Gastrocnemius medialis (tissue), 4 donors: ENCODE results near the gene TDRKH. TPM values are rescaled to one million over a fixed set of nuclear protein-coding genes. Genes with fewer than 3 reads are reported as not detected.

Experiments used
- ATAC-seq, 2 donors: fragments of 150-250 bp; one replicate each; pipeline ENCODE4 v1.9.1; 2016
- DNase-seq, 2 donors: peaks; one replicate each; pipeline ENCODE4 v3.0.0-alpha.2; 2019
- H3K27ac ChIP-seq, 4 donors: fragments of 200-600 bp; sonication (generic); 1 replicate in 1 of 4; 2 replicates in 3 of 4; pipeline ENCODE4 v1.5.1; 2016 to 2018; ENCODE audit warnings: mild to moderate bottlenecking in 2 of 4, moderate library complexity in 1 of 4
- H3K27me3 ChIP-seq, 3 donors: fragments of 200-600 bp; sonication (generic) in 2 of 3; 1 replicate in 1 of 3; 2 replicates in 2 of 3; pipeline versions ENCODE4 v1.5.1 to v1.6.0; 2016 to 2019; ENCODE audit warnings: mild to moderate bottlenecking in 1 of 3, moderate library complexity in 1 of 3
- H3K36me3 ChIP-seq, 2 donors: fragments of 200-600 bp; sonication (generic) in 1 of 2; one replicate each; pipeline ENCODE4 v1.5.1; 2017 to 2018
- H3K4me1 ChIP-seq, 2 donors: fragments of 200-600 bp; sonication (generic) in 1 of 2; one replicate each; pipeline ENCODE4 v1.5.1; 2016 to 2017; ENCODE audit warnings: mild to moderate bottlenecking in 2 of 2
- H3K4me3 ChIP-seq, 4 donors: fragments of 200-600 bp; sonication (generic) in 3 of 4; 1 replicate in 1 of 4; 2 replicates in 3 of 4; pipeline ENCODE4 v1.5.1; 2016 to 2019; ENCODE audit warnings: mild to moderate bottlenecking in 2 of 4
- H3K9me3 ChIP-seq, 3 donors: fragments of 200-600 bp; sonication (generic) in 2 of 3; 1 replicate in 1 of 3; 2 replicates in 2 of 3; pipeline ENCODE4 v1.5.1; 2016 to 2019
- CTCF ChIP-seq, 5 experiments: fragments of 450-650 bp in 3 of 5; fragments of 200-600 bp in 2 of 5; sonication (generic) in 2 of 5; IDR thresholded peaks in 4 of 5; conservative IDR thresholded peaks in 1 of 5; 1 replicate in 4 of 5; 2 replicates in 1 of 5; pipeline ENCODE4 v1.5.1; 2016 to 2019; ENCODE audit warnings: antibody characterized with exemption in 5 of 5, mild to moderate bottlenecking in 3 of 5, moderate library complexity in 3 of 5
- POLR2A ChIP-seq, 2 donors: fragments of 450-650 bp; IDR thresholded peaks; one replicate each; pipeline ENCODE4 v1.6.1; 2017; ENCODE audit warnings: antibody characterized with exemption in 2 of 2, mild to moderate bottlenecking in 2 of 2, moderate library complexity in 2 of 2
- in situ Hi-C, 4 donors: fragments of 200-750 bp; cut with MboI; loops; one replicate each; pipeline versions ENCODE4 v1.15.0 to v1.8.0; 2017; ENCODE audit warnings: low sequenced_read_pairs in 4 of 4
- intact Hi-C: fragments of 100-400 bp; cut with DNase I; formaldehyde crosslinking; loops from one replicate; pipeline ENCODE4 v1.15.1; 2023; ENCODE audit warnings: low total_unique reads
- total RNA-seq, 4 donors: library from RNA; depleted of rRNA; stranded (reverse); fragments of >200 nt; gene quantifications; one replicate each; pipeline versions ENCODE4 v1.1.0 to v1.2.3, GENCODE V29; 2016

TDRKH gene
- total RNA-seq, 4 donors from 2014 or later, result 3.9 to 8.3 (median 4.6) TPM

DNA sequence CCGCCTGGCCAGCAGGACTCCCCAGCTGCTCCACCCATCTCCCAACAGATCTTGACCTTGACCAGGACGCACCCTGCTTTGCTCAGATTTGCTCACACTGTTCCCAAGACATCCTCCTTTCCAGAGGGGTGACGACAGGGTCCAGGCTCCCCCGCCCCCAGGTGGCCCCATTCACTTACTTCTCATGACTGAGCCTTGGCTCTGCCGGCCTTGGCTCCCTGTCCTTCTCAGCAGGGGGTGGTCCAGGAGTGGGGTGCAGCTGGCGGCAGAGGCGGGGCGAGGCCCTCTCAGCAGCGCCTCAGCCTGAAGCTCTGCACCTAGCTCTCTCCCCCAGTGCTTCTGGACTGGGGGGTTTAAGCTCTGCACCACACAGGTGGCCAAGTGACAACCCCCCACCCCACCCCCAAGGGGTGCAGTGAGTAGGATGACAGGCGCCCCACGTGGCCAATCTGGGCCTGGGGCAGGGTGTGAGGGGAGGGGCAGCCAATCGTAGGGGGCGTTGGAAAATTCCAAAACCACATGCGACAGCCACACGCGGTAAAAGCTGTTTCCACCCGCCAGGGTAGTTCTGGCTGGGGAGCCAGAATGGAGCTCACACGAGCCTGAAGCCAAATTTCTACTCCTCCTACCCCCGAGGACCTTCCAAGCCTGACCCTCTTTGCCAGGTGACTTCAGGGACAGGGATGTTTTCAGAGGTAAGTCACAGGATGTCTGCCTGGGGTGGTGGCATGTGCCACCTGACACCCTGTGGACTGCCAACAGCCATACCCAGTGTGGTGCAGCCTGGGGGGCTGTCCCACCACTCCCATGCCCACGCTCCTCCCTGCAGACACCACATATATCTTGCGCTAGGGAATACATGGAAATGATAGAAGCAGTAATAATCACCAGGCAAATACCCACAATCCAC is 35.7 kb upstream of the TDRKH start:
- DNase-seq, result peak; percentile 55 to 71
- peak in 1 of 2 donors; percentile 26 for TF ChIP-seq POLR2A (IDR thresholded peaks at IDR 0.05)
- TF ChIP-seq CTCF (IDR thresholded peaks at IDR 0.05 in 4 of 5, conservative IDR thresholded peaks at IDR 0.05 in 1 of 5), result no peak

DNA sequence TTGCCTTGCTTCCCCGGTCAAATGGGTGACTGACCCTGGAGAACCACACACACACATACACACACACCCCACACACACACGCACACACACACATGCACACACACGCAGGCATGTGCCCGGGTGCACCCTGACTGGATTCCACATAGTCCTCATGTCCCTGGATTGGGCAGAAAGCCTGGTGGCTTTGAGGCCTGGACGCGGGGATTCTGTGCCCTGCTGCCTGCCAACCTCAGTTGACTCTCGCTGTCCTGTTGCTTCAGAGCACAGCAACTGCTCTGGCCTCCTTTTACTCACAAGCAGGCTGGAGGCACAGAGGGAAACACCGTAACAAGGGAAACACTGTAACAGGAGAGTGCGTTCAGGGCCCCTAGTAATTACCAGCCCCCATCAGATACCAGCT is 34.9 kb upstream of the TDRKH start:
- TF ChIP-seq CTCF (IDR thresholded peaks at IDR 0.05 in 4 of 5, conservative IDR thresholded peaks at IDR 0.05 in 1 of 5) (no peak), POLR2A (IDR thresholded peaks at IDR 0.05) (no peak)
- DNase-seq, result peak; percentile 58 to 85
- Histone ChIP-seq H3K36me3 (no peaks in the 10 kb centered on the region), H3K27ac (peak overlapping the region; percentile 98 to 99 (median 99)), H3K9me3 (no peaks in the 10 kb centered on the region), H3K4me1 (peaks cover 56 to 77% of the 10 kb centered on the region in 2 donors), H3K4me3 (no peak overlapping the region), H3K27me3 (no peaks in the 10 kb centered on the region)
- intact Hi-C loops, result loop anchor here (10.0 kb wide), 1 partner anchor 810 kb away; no protein-coding TSS in a partner anchor
- ATAC-seq, result peak; percentile 64 to 80
- in situ Hi-C loops, result loop anchor here in 3 of 4 donors (5.0 to 25.0 kb wide), 3 partner anchors 38 to 238 kb away; partner anchors contain the start of gene SNX27 (in 1 of the 3)

More for the DNA sequence above, 35.7 kb upstream of the TDRKH start:
- Histone ChIP-seq H3K27ac (peak overlapping the region; percentile 98 to 99 (median 99)), H3K4me3 (peak overlapping the region in 1 of 4 donors; percentile 35), H3K36me3 (no peaks in the 10 kb centered on the region), H3K9me3 (no peaks in the 10 kb centered on the region), H3K27me3 (no peaks in the 10 kb centered on the region), H3K4me1 (peaks cover 50 to 71% of the 10 kb centered on the region in 2 donors)
- intact Hi-C loops, result loop anchor here (10.0 kb wide), 1 partner anchor 811 kb away; no protein-coding TSS in a partner anchor
- in situ Hi-C loops, result loop anchor here in 3 of 4 donors (5.0 to 25.0 kb wide), 3 partner anchors 39 to 239 kb away; partner anchors contain the start of gene SNX27 (in 1 of the 3)
- peak; percentile 42 to 57 for ATAC-seq

GRCh38 chr1:151823175-151823574 is 32.9 kb upstream of the TDRKH start:
- intact Hi-C loops, result loop anchor here (10.0 kb wide), 1 partner anchor 808 kb away; no protein-coding TSS in a partner anchor
- H3K4me1 ChIP-seq, result peaks cover 48 to 66% of the 10 kb centered on the region in 2 donors
- ATAC-seq (no peak), DNase-seq (no peak)
- no peaks in the 10 kb centered on the region for H3K27me3 ChIP-seq
- H3K36me3 ChIP-seq, result no peaks in the 10 kb centered on the region
- no peaks in the 10 kb centered on the region for H3K9me3 ChIP-seq
- no peak overlapping the region for H3K4me3 ChIP-seq
- H3K27ac ChIP-seq, result peak overlapping the region; percentile 4 to 99 (median 80)
- in situ Hi-C loops, result no loop called here
- TF ChIP-seq POLR2A (IDR thresholded peaks at IDR 0.05), result no peak
- TF ChIP-seq CTCF (IDR thresholded peaks at IDR 0.05 in 4 of 5, conservative IDR thresholded peaks at IDR 0.05 in 1 of 5), result no peak

- in situ Hi-C loops, result no loop called here
- no peak for DNase-seq
- intact Hi-C loops, result loop anchor here (10.0 kb wide), 1 partner anchor 808 kb away; no protein-coding TSS in a partner anchor
These were observed 32.1 kb upstream of the TDRKH start for GRCh38 chr1:151822404-151822803.

More at GRCh38 chr1:151822404-151822803, 32.1 kb upstream of the TDRKH start:
- Histone ChIP-seq H3K36me3 (no peaks in the 10 kb centered on the region), H3K4me1 (peaks cover 44 to 61% of the 10 kb centered on the region in 2 donors), H3K9me3 (no peaks in the 10 kb centered on the region), H3K27me3 (no peaks in the 10 kb centered on the region), H3K4me3 (no peak overlapping the region), H3K27ac (peak overlapping the region; percentile 4 to 99 (median 36))
- no peak for TF ChIP-seq POLR2A (IDR thresholded peaks at IDR 0.05)
- TF ChIP-seq CTCF (IDR thresholded peaks at IDR 0.05 in 4 of 5, conservative IDR thresholded peaks at IDR 0.05 in 1 of 5), result no peak
- no peak for ATAC-seq
